Heart left ventricle (tissue), 13 donors: ENCODE results near the gene WASF3.

Source experiments
- POLR2A ChIP-seq, 2 donors: fragments of 450-650 bp; IDR thresholded peaks; one replicate each; pipeline ENCODE4 v1.6.1; 2017; ENCODE audit warnings: antibody characterized with exemption in 2 of 2, mild to moderate bottlenecking in 2 of 2, moderate library complexity in 2 of 2
- TF ChIP-seq, protein P1 (sequence below), 12 donors: fragments of 200-600 bp; sonication (generic) in 4 of 12; IDR thresholded peaks; one replicate each; pipeline versions ENCODE4 v1.5.0 to v1.8.0; 2018 to 2022; ENCODE audit warnings: antibody characterized with exemption in 12 of 12, mild to moderate bottlenecking in 5 of 12
- donor health status: ischemic (EF 13 %, LVEDD 7.1; RV severe dilation, severe dysfunction).
- donor health status: DM: no; HTN: yes; CAD: no.
- donor health status: DM: no; HTN: no; CAD: no.
- donor health status: ischemic (EF 25% LVEDD 6.9; RV normal size, moderate dysfunction).
- donor health status: ischemic (EF 25% LVEDD 5.7; RV mildly dilated, moderate dysfunction).
- donor health status: ischemic (EF 35%, LVEDD 5.7; RV mildly dilated, moderate dysfunction).
- donor health status: nonischemic (EF 11% LVEDD 7.7; RV severe dilation, severe dysfunction).
- donor health status: DM: yes; HTN: yes; CAD: no.
- donor health status: PGD.
- donor health status: ischemic (EF 29% LVEDD 5.4; RV normal size, mild dysfunction).
- donor health status: nonischemic (EF 23%, LVEDD 6.1; RV moderate dilation, normal function).

DNA sequence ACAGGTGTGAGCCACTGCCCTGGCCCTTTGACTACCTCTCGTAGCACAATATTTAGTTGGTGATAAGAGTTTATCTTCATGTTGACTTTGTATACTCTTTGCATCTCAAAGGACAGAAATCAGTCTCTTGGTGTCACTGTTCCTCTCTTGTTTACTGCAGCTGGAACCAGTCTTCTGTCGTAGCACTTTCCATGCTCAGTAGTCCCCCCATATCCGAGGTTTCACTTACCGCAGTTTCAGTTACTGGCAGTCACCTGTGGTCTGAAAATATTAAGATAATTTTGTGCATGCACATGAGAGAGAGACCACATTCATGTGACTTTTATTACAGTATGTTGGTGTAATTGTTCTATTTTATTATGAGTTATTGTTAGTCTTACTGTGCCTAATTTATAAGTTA is 49.1 kb downstream of the WASF3 start:
- TF ChIP-seq, protein P1, sequence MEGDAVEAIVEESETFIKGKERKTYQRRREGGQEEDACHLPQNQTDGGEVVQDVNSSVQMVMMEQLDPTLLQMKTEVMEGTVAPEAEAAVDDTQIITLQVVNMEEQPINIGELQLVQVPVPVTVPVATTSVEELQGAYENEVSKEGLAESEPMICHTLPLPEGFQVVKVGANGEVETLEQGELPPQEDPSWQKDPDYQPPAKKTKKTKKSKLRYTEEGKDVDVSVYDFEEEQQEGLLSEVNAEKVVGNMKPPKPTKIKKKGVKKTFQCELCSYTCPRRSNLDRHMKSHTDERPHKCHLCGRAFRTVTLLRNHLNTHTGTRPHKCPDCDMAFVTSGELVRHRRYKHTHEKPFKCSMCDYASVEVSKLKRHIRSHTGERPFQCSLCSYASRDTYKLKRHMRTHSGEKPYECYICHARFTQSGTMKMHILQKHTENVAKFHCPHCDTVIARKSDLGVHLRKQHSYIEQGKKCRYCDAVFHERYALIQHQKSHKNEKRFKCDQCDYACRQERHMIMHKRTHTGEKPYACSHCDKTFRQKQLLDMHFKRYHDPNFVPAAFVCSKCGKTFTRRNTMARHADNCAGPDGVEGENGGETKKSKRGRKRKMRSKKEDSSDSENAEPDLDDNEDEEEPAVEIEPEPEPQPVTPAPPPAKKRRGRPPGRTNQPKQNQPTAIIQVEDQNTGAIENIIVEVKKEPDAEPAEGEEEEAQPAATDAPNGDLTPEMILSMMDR (IDR thresholded peaks at IDR 0.05): no peak
- TF ChIP-seq POLR2A (IDR thresholded peaks at IDR 0.05): no peak
